Fibroblast of skin of scalp (primary cell): ENCODE data around the gene ARHGAP23.
"Not testable (repeated sequence)": the region's sequence is repeated elsewhere in the genome, so short reads cannot be mapped to it uniquely, and the experiment has no call there.

Source experiments
- DNase-seq: peaks from one replicate; pipeline ENCODE4 v3.0.0-alpha.2; 2013

Gene ARHGAP23

DNA sequence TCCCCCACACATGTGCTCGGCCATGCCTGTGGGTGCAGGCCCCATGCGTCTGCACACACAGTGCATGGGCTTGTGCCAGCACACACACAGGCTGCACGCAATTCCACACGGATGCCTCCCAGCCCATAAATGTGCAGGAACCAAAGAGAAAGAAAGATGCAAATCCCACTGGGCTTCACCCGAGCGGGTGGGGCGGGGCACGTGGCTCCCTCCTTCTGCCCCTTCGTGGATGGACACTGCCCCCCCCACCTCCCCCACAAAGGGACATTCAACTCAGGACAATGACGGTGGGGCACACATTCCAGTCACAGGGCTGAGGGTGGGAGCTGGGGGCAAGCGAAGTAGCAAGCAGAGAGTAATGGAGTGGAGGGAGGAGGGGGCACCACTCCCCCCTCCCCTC, 102.6 kb downstream of the ARHGAP23 start:
- DNase-seq = not testable (repeated sequence)

DNA sequence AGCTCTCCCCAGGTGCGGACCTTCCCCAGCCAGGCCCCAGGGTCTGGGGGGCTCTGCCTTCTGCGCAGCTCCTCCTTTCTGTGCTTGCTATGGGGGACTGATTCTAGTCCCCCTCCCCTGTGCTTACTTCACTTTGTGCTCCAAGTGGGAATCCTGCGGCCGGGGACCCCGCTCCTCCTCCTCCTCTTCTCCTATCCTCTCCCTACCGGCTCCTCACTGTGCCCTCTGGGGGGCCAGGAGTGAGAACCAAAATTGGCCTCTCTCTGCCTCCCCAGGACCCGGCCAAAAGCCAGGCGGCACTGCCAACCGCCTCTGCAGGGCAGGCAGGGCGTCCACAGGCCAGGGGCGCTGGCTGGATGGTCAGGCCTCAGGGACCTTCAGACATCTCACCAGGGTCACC, 103.5 kb downstream of the ARHGAP23 start:
- not testable (repeated sequence) for DNase-seq

DNA sequence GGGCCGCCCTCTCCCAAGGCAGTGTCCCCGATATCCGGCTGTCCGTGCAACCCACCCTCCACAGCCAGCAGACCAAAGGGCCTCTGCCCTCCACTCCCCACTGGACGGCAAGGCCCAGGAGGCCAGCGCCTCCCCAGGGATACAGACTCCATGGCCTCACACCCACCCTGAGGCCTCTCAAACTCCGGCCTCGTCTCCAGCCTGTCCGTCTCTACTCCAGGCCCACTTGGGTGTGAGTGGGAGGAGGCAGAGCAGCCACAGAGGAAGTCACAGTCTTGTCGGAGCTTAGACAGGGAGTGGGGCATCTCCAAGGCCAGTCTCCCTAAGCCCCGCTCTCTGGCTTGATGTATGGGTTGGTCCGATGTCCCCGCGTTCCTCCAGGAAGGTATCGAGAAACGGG, 104.2 kb downstream of the ARHGAP23 start:
- no peak for DNase-seq

DNA sequence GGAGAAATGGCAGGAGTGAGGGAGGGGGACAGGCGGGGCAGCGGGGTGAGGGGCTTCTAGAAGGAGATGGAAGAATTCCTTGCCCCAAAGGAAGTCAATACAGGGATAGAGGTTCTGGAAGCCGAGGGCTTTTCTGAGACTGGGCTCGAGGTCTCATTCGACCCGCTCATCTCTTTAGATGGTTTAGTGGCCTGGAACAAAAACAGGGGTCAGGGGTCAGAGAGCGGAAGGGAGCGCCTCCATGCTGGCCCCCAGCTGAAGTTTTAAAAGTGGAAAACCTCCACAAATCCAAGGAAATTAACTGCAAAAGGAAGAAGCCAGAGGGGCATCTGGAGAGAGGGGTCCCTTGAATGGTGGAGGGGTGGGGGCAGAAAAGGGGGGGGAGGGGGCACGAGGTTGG, 105.0 kb downstream of the ARHGAP23 start:
- DNase-seq = no peak

DNA sequence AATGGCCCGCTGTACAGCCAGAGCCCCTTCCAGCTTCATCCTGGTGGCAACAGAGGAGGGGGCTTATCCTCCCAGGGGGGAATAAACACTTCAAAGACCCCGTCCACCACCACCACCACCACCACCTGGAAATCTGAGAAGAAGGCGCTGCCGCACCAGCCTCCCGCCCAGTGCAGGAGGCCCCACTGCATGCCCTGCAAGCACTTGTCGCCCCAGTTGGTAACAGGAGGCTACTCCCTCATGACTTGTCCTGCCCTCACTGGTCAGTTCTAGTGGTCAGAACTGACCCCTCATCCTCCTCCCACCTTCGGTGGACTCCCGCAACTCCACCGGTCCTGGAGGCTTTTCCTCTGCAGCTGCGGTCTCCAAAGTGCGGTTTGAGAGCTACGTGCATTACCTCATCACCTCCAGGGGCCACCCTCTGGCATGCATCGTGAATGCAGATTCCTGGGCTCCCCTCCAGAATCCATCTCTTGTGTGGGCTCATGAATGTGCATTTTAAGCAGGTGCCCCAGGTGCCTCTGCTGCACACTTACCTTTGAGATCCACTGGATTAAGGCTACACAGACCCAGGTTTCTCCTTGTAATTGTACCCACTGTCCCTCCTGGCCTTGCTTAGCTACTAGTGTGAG, 105.7 kb downstream of the ARHGAP23 start:
- no peak for DNase-seq

DNA sequence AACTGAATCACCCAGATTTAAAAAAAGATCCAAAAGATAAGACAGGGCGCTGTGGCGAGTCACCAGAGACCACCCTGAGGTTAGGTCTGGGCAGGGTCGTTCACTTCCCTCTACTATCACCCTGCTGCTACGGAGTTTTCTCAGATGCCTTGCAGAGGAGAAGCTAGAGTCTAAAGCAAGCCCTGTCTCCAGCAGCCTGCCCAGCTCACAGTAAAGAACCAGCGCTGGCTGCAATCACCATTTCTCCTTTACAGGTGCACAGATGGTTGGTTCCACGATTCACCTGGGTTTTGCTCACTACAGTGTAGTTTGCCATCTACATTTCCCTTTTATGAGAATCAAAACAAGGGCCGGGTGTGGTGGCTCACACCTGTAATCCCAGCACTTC, 106.2 kb downstream of the ARHGAP23 start:
- DNase-seq = no peak

DNA sequence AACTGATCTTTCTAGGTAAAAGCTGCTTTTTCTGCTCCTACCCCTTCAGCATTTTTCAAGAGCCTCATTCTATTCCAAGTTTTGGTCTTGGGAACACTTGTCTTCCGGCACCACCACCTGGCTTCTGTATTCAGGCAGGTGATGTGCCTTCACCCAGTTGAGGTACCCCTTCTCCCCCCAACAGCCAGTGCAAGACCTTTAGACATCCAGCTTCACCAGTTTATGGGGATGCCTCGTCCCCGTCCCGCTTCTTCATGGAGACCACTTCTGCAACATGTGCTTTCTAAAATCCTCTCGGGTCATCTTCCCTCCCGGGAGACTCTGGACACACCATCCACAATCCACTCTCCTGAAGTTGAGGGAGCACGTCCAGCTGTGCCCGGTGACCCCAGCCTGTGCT, 107.6 kb downstream of the ARHGAP23 start:
- no peak for DNase-seq

DNA sequence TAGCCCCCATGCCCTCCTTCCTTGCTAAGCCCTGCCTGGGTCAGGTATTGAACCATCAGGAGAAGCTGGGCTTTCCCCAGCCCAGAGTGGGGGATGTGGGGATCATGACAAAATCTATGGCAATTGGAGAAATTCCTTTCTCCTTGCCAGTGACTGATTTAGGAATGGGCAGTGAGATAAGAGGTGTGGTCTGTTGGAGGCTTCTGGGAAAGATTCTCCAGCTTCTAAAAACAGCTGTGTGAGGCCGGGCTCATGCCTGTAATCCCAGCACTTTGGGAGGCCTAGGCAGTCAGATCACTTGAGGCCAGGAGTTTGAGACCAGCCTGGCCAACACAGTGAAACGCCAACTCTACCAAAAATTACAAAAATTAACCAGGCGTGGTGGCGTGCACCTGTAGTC, 108.4 kb downstream of the ARHGAP23 start:
- no peak for DNase-seq

DNA sequence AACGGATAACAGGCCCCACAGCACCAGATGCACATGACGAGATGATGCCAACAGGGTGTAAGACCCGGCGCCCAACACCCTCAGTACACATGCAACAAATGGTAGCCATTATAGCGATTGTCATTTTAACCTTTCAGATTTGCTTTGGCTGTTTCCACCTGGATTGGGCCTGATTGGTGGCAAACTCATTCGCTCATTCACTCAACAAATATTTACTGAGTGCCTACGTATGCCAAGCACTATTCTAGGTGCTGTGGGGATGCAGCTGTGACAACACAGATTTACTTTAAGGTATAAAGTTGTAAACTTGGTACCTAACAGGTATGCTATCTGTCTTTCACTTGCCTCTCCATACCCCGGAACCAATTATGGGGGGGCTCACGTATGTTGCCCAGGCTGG, 110.6 kb downstream of the ARHGAP23 start:
- DNase-seq = no peak

DNA sequence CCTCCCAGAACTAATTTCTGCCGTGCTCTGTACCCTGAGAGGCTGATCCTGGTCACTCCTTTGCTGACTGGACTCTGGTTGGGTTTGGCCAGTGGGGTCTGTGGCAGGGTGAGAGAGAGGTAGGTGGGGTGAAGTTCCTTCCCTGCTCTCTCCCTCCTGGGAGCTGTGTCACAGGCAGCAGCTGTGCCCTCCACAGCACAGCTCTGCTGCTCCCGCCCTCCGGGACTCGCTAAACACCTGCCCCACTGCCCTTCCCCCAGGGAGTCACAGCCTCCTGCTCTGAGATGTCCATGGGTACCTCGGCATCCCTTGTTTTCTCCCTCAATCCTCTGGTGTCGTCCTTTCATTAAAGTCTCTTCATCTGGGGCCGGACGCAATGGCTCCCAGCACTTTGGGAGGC, 111.1 kb downstream of the ARHGAP23 start:
- DNase-seq = no peak

DNA sequence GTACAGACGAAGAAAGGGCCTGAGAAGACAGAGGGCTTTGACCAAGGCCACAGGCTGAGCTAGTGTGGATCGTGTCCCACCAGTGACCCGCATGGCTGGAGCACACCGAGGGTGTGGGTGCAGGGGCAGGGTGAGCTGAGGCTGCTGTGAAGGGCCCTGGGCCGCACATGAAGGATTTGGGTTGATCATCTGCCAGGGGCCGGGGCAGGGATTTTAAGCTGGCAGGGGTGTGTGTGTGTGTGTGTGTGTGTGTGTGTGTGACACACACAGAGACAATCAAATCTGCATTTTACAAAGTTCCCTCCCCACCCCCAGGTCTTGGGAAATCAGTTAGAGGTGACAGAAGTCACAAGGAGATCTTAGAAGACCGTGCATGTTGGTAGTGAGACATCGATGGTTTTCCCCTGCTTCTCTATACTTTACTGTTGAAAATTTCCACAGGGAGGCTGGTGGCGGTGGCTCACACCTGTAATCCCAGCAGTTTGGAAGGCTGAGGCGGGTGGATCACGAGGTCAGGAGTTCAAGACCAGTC, 112.3 kb downstream of the ARHGAP23 start:
- DNase-seq = no peak

DNA sequence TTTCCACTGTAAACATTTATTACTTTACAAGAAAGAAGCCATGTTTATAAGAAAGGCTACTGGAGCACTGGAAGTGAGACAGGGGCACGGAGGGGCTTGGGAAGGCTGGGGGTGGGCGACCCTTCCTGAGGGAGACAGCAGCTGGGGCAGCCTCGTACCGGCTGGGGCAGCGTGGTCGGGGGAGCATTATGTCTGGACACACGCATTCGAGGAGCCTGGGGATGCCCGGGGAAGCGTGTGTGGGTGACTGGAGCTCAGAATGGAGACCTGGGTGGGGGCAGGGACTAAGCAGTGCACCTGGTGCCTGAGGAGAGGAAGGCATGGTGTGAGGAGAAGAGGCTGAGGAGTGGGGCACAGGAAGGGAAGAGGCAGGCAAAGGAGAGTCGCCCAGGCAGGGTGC, 113.0 kb downstream of the ARHGAP23 start:
- no peak for DNase-seq

DNA sequence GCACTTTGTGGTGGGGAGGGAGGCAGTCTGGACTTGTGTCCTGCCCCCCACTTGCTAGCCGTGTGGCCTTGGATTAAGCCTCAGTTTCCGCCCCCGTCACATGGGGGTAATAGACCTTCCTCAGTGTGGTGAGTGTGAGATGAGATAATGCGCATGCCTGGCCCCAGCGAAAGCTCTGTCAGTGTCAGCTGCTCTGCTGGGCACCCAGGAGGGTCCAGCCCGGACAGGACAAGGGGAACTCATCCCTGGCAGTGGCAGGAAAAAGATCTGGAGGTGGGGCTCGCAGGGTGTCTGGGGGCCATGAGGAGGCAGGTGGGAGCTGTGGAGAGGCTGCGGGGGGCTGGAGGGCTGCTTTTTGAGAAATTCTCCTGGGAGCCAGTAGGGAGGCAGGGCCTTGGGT, 114.0 kb downstream of the ARHGAP23 start:
- DNase-seq = no peak

DNA sequence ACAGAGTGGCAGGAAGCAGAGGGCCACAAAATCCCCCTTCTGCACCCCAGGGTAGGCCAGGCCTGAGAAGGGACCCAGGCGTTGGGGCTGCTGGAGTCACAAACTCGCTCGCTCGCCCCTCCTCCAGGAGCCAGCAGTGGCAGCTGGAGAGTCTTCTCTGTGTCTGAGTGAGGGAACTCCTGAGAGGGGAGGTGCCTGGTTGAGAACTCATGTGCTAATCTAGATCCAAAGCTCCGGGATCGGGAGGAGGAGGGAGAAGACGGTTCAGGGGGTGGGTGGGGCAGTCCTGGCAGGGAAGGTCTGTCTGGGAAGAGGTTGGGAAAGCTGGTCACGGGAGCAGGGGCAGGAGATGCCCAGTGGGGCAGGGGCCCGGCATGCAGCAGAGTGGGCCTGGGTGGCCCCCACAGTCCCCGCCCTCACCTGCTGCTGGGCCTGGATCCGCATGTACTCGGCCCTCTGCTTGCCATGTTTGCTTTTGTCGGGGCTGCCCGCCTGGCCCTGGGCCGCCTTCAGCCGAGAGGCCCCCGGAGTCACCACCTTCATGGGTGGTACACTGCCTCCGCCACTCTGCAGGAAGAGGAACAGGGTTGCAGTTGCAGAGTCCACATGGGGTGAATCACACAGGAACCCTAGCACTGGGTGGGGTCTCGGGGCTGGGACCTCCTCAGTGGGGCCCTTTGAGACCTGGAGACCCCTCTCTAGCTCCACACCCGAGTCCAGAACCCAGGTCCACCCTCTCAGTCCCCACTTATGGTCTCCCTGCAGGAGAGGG, 115.3 kb downstream of the ARHGAP23 start:
- no peak for DNase-seq

DNA sequence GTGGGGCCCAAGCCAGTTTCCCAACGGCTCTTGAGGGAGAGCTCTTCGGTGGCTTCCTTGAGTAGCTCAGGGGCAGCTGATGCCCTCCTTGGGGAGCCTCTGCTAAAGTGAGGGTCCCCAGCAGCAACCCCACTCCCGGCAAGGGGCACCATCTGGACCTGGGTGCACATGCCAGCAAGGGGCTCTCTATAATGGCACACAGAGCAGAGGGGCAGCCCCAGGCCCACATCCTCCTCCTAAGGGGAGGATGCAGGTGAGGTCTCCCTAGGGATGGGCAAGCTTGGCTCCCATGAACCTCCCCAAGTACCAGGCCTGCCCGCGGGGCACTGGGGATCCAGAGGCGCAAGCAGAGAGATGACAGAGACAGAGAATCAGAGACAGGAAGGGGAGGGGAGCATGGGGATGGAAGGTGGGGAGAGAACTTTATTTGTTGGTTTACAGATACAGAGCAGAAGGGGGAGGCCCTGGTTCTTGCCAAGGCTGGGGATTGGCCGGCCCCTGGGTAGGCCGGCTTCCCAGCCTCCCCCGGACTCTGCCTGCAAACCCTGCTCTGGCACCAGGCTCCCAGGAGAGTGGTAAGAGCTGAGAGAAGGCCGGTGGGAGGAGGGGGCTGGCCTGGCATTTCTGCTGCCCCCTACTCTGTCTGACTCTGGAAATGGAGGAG, 116.0 kb downstream of the ARHGAP23 start:
- no peak for DNase-seq

DNA sequence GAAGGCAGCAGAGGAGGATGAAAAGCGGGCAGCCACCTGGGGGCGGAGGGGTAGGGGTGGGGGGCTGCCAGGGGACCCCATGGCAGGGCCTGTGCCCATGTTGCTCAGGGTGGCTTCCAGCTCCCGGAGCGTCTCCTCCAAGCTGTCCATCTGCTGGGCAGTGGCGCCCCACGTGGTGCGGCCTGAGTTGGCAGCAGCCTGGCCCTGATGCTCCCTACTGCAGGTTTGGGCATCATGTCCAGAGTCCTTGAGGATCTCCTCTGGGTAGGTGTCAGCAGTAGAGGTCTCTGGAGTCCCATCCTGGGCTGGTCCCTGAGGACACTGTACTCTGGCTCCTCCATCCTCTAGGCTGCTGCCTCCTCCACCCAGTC, 116.6 kb downstream of the ARHGAP23 start:
- DNase-seq = no peak

DNA sequence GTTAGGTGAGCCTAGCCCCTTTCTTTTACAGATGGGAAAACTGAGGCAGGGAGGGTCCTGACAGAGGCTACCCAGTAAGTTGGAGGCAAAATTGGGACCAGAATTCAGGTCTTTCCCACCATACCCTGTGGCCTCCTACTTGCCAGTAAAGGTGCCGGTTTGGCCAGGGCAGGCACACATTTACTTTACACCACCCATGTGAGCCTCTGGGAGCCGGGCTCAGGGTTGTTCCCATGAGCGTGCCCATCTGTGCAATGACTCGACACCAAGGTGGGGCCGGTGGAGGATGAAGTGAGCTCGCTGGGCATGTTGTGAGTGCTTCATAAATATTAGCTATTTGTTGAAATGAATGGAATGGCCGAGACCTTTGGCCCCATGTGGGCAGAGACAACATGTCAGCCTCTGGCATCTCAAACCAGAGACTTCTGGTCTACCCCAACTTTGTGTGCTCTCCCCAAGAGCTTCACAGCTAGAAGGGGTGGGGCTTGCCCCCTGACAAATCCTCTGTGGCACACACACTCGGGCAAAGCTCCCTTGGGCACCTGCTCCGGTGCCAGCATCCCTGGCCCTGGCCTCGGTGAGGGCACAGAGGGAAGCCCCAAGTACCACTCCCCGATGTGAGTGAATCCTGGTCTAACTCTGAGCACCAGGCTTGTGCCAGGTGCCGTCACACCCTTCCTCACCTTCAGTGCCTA, 117.4 kb downstream of the ARHGAP23 start:
- DNase-seq = no peak

DNA sequence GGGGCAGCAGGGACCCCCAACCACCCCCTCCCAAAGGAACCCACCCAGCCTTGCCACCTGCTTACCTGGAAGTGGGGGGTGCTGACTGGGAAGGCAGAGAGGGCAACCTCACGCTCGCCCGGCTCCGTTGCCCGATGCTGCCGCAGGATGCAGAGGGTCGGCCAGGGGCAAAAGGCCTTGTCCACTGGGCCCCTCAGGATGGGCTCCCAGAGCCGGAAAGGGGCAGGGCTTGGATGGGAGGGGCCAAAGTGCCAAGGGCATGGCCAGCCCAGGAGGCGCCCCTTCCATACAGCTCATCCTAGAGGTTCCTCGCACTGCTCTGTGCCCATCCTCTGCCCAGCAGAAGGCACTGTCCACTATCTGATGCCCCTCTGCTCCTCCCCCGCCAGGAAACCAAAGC, 118.1 kb downstream of the ARHGAP23 start:
- DNase-seq = no peak

DNA sequence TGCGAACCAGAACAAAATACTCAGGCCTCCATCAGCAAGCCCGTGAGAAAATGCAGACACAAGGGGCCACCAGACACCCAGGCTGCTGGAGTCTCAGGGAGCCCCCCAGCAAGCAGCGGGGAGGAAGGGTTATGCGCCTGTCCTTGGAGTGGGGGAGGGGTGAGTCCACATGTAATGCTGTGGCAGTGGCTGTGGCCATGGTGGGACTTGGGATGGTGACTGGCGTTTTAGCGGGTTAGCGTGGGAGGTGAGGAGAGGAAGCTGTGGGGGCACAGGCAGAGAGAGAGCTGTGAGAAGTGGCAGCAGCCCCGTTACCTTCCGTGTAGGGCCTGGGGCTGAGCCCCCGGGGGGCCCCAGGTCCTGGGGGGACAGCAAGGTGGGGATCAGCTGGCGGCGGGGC, 119.2 kb downstream of the ARHGAP23 start:
- DNase-seq = no peak

DNA sequence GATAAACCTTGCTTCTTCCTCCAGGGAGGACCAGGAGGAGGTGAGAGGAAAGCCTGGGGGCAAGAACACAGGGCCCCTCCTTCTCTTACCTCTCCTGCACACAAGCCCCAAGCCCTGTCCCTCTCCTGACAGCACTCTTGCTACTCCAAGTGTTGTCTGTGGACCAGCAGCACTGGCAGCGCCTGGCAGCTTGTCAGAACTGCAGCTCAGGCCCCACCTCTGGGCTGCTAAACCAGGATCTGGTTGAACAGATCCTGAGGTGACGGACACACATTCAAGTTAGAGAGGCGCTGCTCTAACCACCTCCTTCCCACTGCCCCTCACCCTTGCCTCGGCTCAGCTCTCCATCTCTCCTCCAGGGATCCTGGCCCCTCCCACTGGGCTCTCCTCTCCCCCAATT, 121.0 kb downstream of the ARHGAP23 start:
- no peak for DNase-seq

DNA sequence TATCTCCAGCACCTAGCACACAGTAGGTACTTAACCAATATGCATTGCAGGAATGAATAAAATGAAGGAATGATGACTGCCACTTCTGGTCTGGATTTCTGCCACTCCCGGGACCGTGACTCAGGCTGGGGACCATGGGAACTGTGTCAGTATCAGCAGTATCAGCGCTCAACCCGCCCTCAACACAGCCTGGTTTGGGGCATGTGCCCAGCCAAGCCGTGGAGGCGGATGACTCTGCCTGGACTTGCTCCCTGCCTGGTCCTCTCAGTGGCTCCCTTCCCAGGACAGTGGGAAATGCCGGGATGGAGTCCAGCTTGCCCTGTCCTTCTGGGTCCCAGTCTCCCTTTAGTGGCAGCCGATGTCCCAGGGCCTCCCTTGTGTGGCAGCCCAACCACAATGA, 122.4 kb downstream of the ARHGAP23 start:
- DNase-seq = peak; percentile 29

DNA sequence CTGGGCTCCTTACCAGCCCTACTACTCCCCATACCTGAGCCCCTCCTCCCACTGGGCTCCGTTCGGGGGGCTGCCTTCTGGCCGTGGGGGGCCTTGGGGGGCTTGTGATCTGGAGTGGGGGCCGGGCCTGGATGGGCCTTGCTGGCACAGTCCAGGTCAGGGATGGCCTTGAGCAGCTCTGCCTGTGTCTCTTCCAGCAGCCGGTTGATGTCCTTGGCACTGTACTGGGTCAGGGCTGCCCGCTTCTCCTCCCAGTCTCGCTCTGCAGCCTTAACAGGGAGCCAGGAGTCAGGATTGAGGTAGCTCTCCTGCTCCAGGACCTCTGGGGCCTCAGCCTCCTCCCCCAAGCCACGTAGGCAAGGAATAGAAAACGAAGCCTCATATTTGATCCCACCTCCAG, 122.9 kb downstream of the ARHGAP23 start:
- no peak for DNase-seq

DNA sequence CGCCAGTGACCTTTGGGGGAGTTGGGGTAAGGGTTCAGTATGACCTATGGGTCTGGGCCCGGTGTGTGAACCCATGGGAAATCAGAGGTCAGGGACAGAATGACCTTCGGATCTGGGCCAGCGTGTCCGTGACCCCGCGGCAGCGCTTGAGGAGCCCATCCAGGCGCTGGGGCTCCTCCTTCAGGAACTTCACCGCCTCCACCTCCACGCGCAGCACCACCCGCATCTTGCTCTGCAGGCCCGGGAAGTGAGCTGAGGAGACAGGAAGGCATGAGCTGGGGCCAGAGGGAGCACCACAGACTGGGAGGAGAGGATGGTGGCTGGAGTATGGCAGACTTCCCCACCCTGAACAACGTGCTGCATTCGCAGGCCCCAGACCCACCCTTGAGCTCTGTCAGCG, 124.1 kb downstream of the ARHGAP23 start:
- DNase-seq = no peak
